K562 (cell line): ENCODE data around the gene NRTN. TPM values are rescaled to one million over a fixed set of nuclear protein-coding genes. Genes with fewer than 3 reads are reported as not detected.

Source experiments
- BCOR ChIP-seq: fragments of 450-650 bp; IDR thresholded peaks from 2 replicates; pipeline ENCODE4 v1.6.1; 2016
- FIP1L1 ChIP-seq: fragments of 200-400 bp; formaldehyde crosslinking; IDR thresholded peaks from 2 replicates; pipeline ENCODE4 v1.6.1; 2018; ENCODE audit warnings: mild to moderate bottlenecking, low read depth, low read length; ENCODE audit not compliant: poor library complexity, severe bottlenecking
- MAZ ChIP-seq, 2 experiments: fragments of 450-650 bp in 1 of 2; sonication (generic) in 1 of 2; formaldehyde crosslinking; IDR thresholded peaks in 1 of 2; conservative IDR thresholded peaks in 1 of 2; 2 replicates each; pipeline versions ENCODE4 v1.4.0 to v1.5.0; 2020; ENCODE audit warnings: mild to moderate bottlenecking in 1 of 2, missing genetic modification reagents in 1 of 2
- NR1H2 ChIP-seq: sonication (generic); formaldehyde crosslinking; IDR thresholded peaks from 2 replicates; pipeline ENCODE4 v1.4.0; 2020; ENCODE audit warnings: mild to moderate bottlenecking, missing genetic modification reagents
- RB1 ChIP-seq: fragments of 450-650 bp; IDR thresholded peaks from 2 replicates; pipeline ENCODE4 v1.6.1; 2017; ENCODE audit warnings: low read depth, mild to moderate bottlenecking
- SOX6 ChIP-seq: fragments of 450-650 bp; IDR thresholded peaks from 2 replicates; pipeline ENCODE4 v1.6.1; 2014; ENCODE audit warnings: mild to moderate bottlenecking
- SREBF1 ChIP-seq: fragments of 150-350 bp; IDR thresholded peaks from 2 replicates; pipeline ENCODE4 v1.6.1; 2014; ENCODE audit warnings: antibody characterized with exemption, low read depth, low read length, borderline replicate concordance
- TAF9B ChIP-seq: fragments of 450-650 bp; IDR thresholded peaks from 2 replicates; pipeline ENCODE4 v1.6.1; 2018; ENCODE audit warnings: mild to moderate bottlenecking; ENCODE audit not compliant: partially characterized antibody
- ZNF12 ChIP-seq: sonication (generic); formaldehyde crosslinking; IDR thresholded peaks from 2 replicates; pipeline ENCODE4 v1.4.0; 2020; ENCODE audit warnings: mild to moderate bottlenecking, missing genetic modification reagents
- ZNF217 ChIP-seq: sonication (generic); formaldehyde crosslinking; IDR thresholded peaks from 2 replicates; pipeline ENCODE4 v1.8.0; 2022; ENCODE audit warnings: mild to moderate bottlenecking, missing genetic modification reagents
- polyA plus RNA-seq, 8 experiments: library from polyadenylated mRNA; depleted of rRNA in 4 of 8; stranded (reverse) in 5 of 8; unstranded in 3 of 8; fragments of >200 nt; fragmentation: Nextera tagmentation in 2 of 8; fragmentation: Illumina TruSeq in 1 of 8; extraction: Ambion mirVana in 2 of 8; extraction: Trizol in 1 of 8; gene quantifications; 2 replicates each; pipeline versions ENCODE4 v1.2.1 to v1.2.3, GENCODE V29; 2011 to 2014; ENCODE audit warnings: inconsistent platforms in 1 of 8, missing spikeins in 1 of 8
- total RNA-seq, 7 experiments: library from RNA; depleted of rRNA in 6 of 7; stranded (reverse); fragments of >200 nt in 6 of 7; fragmentation: Illumina TruSeq in 2 of 7; extraction: Trizol in 2 of 7; gene quantifications; 2 replicates each; pipeline versions ENCODE4 v1.2.1 to v1.2.3, GENCODE V29; 2011 to 2021; ENCODE audit warnings: low replicate concordance in 1 of 7
- TF ChIP-seq, protein P1 (sequence below): fragments of 250-450 bp; sonication (Bioruptor Pico); IDR thresholded peaks from 2 replicates; pipeline ENCODE4 v1.9.0; 2021; ENCODE audit warnings: mild to moderate bottlenecking, inconsistent platforms
- TF ChIP-seq, protein P2 (sequence below): fragments of 250-450 bp; sonication (Bioruptor Pico); IDR thresholded peaks from 2 replicates; pipeline ENCODE4 v1.8.0; 2022; ENCODE audit warnings: moderate library complexity, mild to moderate bottlenecking, inconsistent platforms
- TF ChIP-seq, protein P3 (sequence below), 2 experiments: fragments of 450-650 bp in 1 of 2; sonication (generic) in 1 of 2; formaldehyde crosslinking in 1 of 2; IDR thresholded peaks; 2 replicates each; pipeline versions ENCODE4 v1.7.1 to v1.9.0; 2016 to 2022; ENCODE audit warnings: inconsistent platforms in 1 of 2, mild to moderate bottlenecking in 1 of 2, missing genetic modification reagents in 1 of 2
- TF ChIP-seq, protein P4 (sequence below): sonication (generic); formaldehyde crosslinking; IDR thresholded peaks from 2 replicates; pipeline ENCODE4 v1.8.0; 2022; ENCODE audit warnings: missing genetic modification reagents, mild to moderate bottlenecking, moderate library complexity, borderline replicate concordance

The NRTN gene
- total and polyA plus RNA-seq, 9 of the 15 experiments (the other 6 are each of a cell fraction or from before 2014, with no cell fraction given), result 0.62 to 8.1 (median 1.6) TPM; not detected in 2

DNA sequence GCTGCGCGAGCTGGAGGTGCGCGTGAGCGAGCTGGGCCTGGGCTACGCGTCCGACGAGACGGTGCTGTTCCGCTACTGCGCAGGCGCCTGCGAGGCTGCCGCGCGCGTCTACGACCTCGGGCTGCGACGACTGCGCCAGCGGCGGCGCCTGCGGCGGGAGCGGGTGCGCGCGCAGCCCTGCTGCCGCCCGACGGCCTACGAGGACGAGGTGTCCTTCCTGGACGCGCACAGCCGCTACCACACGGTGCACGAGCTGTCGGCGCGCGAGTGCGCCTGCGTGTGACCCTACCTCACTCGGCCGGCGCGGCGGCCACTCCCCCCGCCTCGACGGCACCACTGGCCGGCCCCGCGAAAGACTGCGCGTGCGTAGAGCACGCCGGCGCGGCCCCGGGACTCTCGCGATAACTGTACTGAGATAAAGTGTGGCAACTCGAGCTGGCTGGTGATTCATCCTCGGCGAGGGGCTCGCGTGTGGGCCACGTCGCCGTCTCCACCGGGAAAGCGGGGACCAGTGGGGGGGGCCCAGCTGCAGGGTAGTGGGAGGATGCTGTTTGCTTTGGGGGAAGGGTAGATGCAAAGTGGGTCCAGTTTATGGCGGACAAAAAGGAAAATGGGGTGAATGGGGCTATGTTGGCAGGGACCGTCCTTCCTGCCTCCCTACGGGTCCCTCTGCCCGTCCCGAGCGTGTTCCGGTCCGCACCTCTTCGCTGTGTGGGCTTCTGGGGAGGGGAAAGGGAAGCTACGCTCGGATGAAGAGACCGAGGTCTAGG, 23.2 kb downstream of the NRTN start (continued):
- TF ChIP-seq, protein P1, sequence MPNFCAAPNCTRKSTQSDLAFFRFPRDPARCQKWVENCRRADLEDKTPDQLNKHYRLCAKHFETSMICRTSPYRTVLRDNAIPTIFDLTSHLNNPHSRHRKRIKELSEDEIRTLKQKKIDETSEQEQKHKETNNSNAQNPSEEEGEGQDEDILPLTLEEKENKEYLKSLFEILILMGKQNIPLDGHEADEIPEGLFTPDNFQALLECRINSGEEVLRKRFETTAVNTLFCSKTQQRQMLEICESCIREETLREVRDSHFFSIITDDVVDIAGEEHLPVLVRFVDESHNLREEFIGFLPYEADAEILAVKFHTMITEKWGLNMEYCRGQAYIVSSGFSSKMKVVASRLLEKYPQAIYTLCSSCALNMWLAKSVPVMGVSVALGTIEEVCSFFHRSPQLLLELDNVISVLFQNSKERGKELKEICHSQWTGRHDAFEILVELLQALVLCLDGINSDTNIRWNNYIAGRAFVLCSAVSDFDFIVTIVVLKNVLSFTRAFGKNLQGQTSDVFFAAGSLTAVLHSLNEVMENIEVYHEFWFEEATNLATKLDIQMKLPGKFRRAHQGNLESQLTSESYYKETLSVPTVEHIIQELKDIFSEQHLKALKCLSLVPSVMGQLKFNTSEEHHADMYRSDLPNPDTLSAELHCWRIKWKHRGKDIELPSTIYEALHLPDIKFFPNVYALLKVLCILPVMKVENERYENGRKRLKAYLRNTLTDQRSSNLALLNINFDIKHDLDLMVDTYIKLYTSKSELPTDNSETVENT (CRISPR knock-in tag), result peak; percentile 54
- TF ChIP-seq FIP1L1 (peak; percentile 55), ZNF12 (CRISPR knock-in tag) (no peak; the same call in 1 of the 2 replicates), BCOR (peak; percentile 58; the same call in 1 of the 2 replicates), NR1H2 (CRISPR knock-in tag) (peak; percentile 24; the same call in 1 of the 2 replicates), MAZ (CRISPR knock-in tag; conservative IDR thresholded peaks at IDR 0.05 in 1 of 2, IDR thresholded peaks at IDR 0.05 in 1 of 2) (peak; percentile 84 to 89), RB1 (peak; percentile 69; the same call in 1 of the 2 replicates), TAF9B (no peak), SREBF1 (no peak), ZNF217 (CRISPR knock-in tag) (no peak), SOX6 (0 out of 2 replicates have a peak, but pooled peaks have one; percentile 44)
- TF ChIP-seq, protein P2, sequence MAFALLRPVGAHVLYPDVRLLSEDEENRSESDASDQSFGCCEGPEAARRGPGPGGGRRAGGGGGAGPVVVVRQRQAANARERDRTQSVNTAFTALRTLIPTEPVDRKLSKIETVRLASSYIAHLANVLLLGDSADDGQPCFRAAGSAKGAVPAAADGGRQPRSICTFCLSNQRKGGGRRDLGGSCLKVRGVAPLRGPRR (CRISPR knock-in tag), result no peak
- TF ChIP-seq, protein P3, sequence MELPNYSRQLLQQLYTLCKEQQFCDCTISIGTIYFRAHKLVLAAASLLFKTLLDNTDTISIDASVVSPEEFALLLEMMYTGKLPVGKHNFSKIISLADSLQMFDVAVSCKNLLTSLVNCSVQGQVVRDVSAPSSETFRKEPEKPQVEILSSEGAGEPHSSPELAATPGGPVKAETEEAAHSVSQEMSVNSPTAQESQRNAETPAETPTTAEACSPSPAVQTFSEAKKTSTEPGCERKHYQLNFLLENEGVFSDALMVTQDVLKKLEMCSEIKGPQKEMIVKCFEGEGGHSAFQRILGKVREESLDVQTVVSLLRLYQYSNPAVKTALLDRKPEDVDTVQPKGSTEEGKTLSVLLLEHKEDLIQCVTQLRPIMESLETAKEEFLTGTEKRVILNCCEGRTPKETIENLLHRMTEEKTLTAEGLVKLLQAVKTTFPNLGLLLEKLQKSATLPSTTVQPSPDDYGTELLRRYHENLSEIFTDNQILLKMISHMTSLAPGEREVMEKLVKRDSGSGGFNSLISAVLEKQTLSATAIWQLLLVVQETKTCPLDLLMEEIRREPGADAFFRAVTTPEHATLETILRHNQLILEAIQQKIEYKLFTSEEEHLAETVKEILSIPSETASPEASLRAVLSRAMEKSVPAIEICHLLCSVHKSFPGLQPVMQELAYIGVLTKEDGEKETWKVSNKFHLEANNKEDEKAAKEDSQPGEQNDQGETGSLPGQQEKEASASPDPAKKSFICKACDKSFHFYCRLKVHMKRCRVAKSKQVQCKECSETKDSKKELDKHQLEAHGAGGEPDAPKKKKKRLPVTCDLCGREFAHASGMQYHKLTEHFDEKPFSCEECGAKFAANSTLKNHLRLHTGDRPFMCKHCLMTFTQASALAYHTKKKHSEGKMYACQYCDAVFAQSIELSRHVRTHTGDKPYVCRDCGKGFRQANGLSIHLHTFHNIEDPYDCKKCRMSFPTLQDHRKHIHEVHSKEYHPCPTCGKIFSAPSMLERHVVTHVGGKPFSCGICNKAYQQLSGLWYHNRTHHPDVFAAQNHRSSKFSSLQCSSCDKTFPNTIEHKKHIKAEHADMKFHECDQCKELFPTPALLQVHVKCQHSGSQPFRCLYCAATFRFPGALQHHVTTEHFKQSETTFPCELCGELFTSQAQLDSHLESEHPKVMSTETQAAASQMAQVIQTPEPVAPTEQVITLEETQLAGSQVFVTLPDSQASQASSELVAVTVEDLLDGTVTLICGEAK (IDR thresholded peaks at IDR 0.05), result peak; percentile 73
- TF ChIP-seq, protein P3 (CRISPR knock-in tag; IDR thresholded peaks at IDR 0.05), result no peak
- TF ChIP-seq, protein P4, sequence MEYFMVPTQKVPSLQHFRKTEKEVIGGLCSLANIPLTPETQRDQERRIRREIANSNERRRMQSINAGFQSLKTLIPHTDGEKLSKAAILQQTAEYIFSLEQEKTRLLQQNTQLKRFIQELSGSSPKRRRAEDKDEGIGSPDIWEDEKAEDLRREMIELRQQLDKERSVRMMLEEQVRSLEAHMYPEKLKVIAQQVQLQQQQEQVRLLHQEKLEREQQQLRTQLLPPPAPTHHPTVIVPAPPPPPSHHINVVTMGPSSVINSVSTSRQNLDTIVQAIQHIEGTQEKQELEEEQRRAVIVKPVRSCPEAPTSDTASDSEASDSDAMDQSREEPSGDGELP (CRISPR knock-in tag), result peak; percentile 94
